ENCODE results near the gene DMPK. TPM values are rescaled to one million over a fixed set of nuclear protein-coding genes. Genes with fewer than 3 reads are reported as not detected.

Gene DMPK
- total RNA-seq, 1 experiment from 2014 or later = 119 TPM

DNA sequence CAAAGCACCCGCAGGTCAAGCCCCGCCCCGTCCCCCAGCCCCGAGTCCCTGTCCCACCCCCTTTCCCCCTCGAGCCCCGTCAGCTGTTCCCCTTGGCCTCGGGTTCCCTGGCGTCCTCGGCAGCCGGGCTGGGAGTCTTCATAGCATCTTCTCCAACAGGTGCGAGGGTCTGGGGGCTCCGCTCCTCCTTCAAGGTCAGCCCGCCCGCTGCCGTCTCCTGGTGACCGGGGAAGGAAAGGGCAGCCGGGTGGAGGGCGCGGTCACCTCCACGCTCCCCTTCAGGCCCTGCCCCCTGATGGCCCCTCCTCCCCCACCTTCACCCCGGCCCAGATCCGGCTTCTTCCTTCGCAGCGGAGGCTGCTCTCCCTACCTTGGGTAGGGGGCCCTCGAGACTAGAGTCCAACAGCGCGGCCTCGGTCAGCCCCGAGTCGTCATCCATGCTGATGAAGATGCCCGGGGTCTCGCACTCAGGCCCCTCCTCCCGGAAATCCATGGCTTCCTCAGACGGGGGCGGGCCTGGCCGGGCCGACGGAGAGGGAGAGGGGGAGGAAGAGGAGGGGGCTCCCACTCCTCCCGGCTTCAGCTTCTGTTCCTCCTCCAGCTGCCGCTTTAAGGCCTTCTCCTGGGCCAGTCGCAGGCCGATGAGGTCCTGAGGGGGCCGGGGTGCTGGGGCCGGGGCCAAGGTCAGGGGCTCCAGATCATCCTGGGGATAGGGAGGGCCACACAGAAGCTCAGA is 33.4 kb upstream of the DMPK start:
- no peaks in the 10 kb centered on the region for H3K4me1 ChIP-seq (ENCODE audit: control insufficient read depth, insufficient read depth, low read length)
- ChIA-PET CTCF (interaction anchor here (0.6 kb wide), 1 partner anchor 84 kb away, joined by 4 read pairs; no protein-coding TSS in a partner anchor), POLR2A (no interaction called here)
- DNase-seq (ENCODE audit: low read depth, low spot score) (no peak), ATAC-seq (no peak)
- no TSS peak for BruUV-seq (replicated peaks)
- H3K27ac ChIP-seq (ENCODE audit: low read length) = no peak overlapping the region
- TF ChIP-seq POLR2AphosphoS5 (IDR thresholded peaks at IDR 0.05; ENCODE audit: low read depth, low read length) = no peak
- TF ChIP-seq, protein P1, sequence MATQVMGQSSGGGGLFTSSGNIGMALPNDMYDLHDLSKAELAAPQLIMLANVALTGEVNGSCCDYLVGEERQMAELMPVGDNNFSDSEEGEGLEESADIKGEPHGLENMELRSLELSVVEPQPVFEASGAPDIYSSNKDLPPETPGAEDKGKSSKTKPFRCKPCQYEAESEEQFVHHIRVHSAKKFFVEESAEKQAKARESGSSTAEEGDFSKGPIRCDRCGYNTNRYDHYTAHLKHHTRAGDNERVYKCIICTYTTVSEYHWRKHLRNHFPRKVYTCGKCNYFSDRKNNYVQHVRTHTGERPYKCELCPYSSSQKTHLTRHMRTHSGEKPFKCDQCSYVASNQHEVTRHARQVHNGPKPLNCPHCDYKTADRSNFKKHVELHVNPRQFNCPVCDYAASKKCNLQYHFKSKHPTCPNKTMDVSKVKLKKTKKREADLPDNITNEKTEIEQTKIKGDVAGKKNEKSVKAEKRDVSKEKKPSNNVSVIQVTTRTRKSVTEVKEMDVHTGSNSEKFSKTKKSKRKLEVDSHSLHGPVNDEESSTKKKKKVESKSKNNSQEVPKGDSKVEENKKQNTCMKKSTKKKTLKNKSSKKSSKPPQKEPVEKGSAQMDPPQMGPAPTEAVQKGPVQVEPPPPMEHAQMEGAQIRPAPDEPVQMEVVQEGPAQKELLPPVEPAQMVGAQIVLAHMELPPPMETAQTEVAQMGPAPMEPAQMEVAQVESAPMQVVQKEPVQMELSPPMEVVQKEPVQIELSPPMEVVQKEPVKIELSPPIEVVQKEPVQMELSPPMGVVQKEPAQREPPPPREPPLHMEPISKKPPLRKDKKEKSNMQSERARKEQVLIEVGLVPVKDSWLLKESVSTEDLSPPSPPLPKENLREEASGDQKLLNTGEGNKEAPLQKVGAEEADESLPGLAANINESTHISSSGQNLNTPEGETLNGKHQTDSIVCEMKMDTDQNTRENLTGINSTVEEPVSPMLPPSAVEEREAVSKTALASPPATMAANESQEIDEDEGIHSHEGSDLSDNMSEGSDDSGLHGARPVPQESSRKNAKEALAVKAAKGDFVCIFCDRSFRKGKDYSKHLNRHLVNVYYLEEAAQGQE (IDR thresholded peaks at IDR 0.05; ENCODE audit: insufficient read depth in 1 of 2, low read depth in 2 of 2, low read length in 1 of 2) = no peak
- TF ChIP-seq TCF7L2 (IDR thresholded peaks at IDR 0.05; ENCODE audit: low read depth, low read length) = no peak
- no peak for TF ChIP-seq SIN3A (IDR thresholded peaks at IDR 0.05; ENCODE audit: borderline replicate concordance, insufficient read depth, low read depth, low read length)
- TF ChIP-seq, protein P2, sequence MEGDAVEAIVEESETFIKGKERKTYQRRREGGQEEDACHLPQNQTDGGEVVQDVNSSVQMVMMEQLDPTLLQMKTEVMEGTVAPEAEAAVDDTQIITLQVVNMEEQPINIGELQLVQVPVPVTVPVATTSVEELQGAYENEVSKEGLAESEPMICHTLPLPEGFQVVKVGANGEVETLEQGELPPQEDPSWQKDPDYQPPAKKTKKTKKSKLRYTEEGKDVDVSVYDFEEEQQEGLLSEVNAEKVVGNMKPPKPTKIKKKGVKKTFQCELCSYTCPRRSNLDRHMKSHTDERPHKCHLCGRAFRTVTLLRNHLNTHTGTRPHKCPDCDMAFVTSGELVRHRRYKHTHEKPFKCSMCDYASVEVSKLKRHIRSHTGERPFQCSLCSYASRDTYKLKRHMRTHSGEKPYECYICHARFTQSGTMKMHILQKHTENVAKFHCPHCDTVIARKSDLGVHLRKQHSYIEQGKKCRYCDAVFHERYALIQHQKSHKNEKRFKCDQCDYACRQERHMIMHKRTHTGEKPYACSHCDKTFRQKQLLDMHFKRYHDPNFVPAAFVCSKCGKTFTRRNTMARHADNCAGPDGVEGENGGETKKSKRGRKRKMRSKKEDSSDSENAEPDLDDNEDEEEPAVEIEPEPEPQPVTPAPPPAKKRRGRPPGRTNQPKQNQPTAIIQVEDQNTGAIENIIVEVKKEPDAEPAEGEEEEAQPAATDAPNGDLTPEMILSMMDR (IDR thresholded peaks at IDR 0.05) = no peak
- H3K27me3 ChIP-seq (ENCODE audit: control insufficient read depth, insufficient read depth, low read length) = no peaks in the 10 kb centered on the region
- no peak overlapping the region for H3K4me3 ChIP-seq (ENCODE audit: low read depth in 2 of 2, low read length in 2 of 2)
- no peaks in the 10 kb centered on the region for H3K9me3 ChIP-seq (ENCODE audit: control insufficient read depth, insufficient read depth, low read depth, low read length)
- in situ Hi-C loops (cut with HindIII; ENCODE audit: low pct_unique_long_range_greater_than_20kb, low sequenced_read_pairs) = no loop called here
- no peaks in the 10 kb centered on the region for H3K36me3 ChIP-seq (ENCODE audit: control insufficient read depth, insufficient read depth, low read length)
- intact Hi-C loops (cut with micrococcal nuclease; ENCODE audit: unreplicated experiment) = no loop called here

DNA sequence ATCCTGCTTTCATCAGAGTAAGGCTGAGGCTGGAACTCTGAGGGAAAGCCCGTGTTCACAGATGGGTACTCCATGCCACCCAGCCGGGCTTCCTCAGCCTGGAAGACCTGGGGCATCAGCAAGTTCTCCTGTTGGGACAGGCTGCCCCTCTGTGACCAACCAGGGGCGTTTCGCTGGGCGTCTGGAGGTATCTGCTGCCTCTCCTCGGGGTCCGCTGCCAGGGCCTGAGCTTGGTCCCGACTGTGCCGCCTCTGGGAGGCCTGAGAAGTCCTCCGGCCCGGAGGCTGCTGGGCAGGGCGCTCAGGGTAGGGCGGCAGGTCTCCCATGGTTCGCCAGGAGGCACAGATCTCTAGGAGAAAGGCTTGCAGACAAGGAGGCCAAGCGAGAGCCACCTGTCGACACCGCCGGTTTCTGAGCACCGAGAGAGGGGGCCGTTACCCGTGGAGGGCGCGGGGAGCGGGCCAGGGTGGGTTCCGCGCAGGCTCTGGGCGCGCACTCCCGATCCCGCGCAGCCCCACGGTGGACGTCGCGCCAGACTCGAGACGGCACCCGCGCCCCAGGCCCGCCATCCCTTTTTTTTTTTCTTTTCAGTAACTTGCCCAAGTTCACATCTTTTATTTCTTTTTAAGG is 32.7 kb upstream of the DMPK start, which contains the start of gene RSPH6A:
TSS of gene RSPH6A (minus strand) at position 458 of the 630 bp plus-strand sequence. CDS start at position 326, 132 bp downstream.
- no peaks in the 10 kb centered on the region for H3K9me3 ChIP-seq (ENCODE audit: control insufficient read depth, insufficient read depth, low read depth, low read length)
- no TSS peak for BruUV-seq (replicated peaks)
- TF ChIP-seq, protein P2 (IDR thresholded peaks at IDR 0.05) = no peak
- TF ChIP-seq TCF7L2 (IDR thresholded peaks at IDR 0.05; ENCODE audit: low read depth, low read length) (no peak), POLR2AphosphoS5 (IDR thresholded peaks at IDR 0.05; ENCODE audit: low read depth, low read length) (no peak), SIN3A (IDR thresholded peaks at IDR 0.05; ENCODE audit: borderline replicate concordance, insufficient read depth, low read depth, low read length) (no peak)
- TF ChIP-seq, protein P1 (IDR thresholded peaks at IDR 0.05; ENCODE audit: insufficient read depth in 1 of 2, low read depth in 2 of 2, low read length in 1 of 2) = no peak
- H3K27me3 ChIP-seq (ENCODE audit: control insufficient read depth, insufficient read depth, low read length) = no peaks in the 10 kb centered on the region
- POLR2A ChIA-PET = interaction anchor here (0.6 kb wide), 1 partner anchor 13 kb away, joined by 6 read pairs; no protein-coding TSS in a partner anchor
- CTCF ChIA-PET = no interaction called here
- in situ Hi-C loops (cut with HindIII; ENCODE audit: low pct_unique_long_range_greater_than_20kb, low sequenced_read_pairs) = no loop called here
- no peak within 1 kb of the TSS for H3K27ac ChIP-seq (ENCODE audit: low read length)
- no peaks in the 10 kb centered on the region for H3K36me3 ChIP-seq (ENCODE audit: control insufficient read depth, insufficient read depth, low read length)
- no peak within 1 kb of the TSS for H3K4me3 ChIP-seq (ENCODE audit: low read depth in 2 of 2, low read length in 2 of 2)
- no peaks in the 10 kb centered on the region for H3K4me1 ChIP-seq (ENCODE audit: control insufficient read depth, insufficient read depth, low read length)
- intact Hi-C loops (cut with micrococcal nuclease; ENCODE audit: unreplicated experiment) = no loop called here
- DNase-seq (ENCODE audit: low read depth, low spot score) (no peak), ATAC-seq (no peak)
